IMR-90 (cell line): ENCODE measurements around the gene PCDHGB6. TPM values are rescaled to one million over a fixed set of nuclear protein-coding genes. Genes with fewer than 3 reads are reported as not detected.
A peak's percentile ranks its signal among the peaks of the same experiment; 100 is the strongest.

Experiments
- ATAC-seq: fragments of 200-7000 bp; cut with Tn5 transposase; 2 replicates; pipeline ENCODE4 v1.9.1; 2020; ENCODE audit warnings: low read depth, mild to moderate bottlenecking, moderate library complexity
- BruUV-seq: library from RNA; stranded (reverse); fragments of 400-500 nt; replicated peaks from 2 replicates; lab custom pipeline; 2021; lab: Mats Ljungman, UMichigan
- CTCF ChIA-PET: fragments of 300-600 bp; formaldehyde crosslinking; extraction: SDS; loops from one replicate; lab custom pipeline; 2021; ENCODE audit warnings: antibody characterized with exemption; lab: Yijun Ruan, JAX
- POLR2A ChIA-PET: fragments of 300-600 bp; sonication (Branson Sonifier 250); formaldehyde crosslinking; loops from one replicate; lab custom pipeline; 2022; ENCODE audit warnings: antibody characterized with exemption; ENCODE audit not compliant: unreplicated experiment; lab: Charles Lee
- DNase-seq: peaks from one replicate; pipeline ENCODE4 v3.0.0; 2013
- H2AFZ ChIP-seq: replicated peaks from 2 replicates; pipeline ENCODE3; 2013; ENCODE audit warnings: low read length, mild to moderate bottlenecking; ENCODE audit not compliant: poor library complexity
- H2AK5ac ChIP-seq: 2 replicates; pipeline ENCODE4 v1.6.1; 2013; ENCODE audit warnings: low read depth, low read length, inconsistent platforms
- H2AK9ac ChIP-seq: replicated peaks from 2 replicates; pipeline ENCODE3; 2013; ENCODE audit warnings: mild to moderate bottlenecking, low read depth, low read length, moderate library complexity; ENCODE audit not compliant: poor library complexity
- H2BK120ac ChIP-seq: 2 replicates; pipeline ENCODE4 v1.6.1; 2013; ENCODE audit warnings: low read depth, low read length, inconsistent platforms
- H2BK15ac ChIP-seq: 3 replicates; pipeline ENCODE4 v1.6.1; 2013; ENCODE audit warnings: low read depth, low read length, inconsistent platforms
- H2BK20ac ChIP-seq: 2 replicates; pipeline ENCODE4 v1.6.1; 2013; ENCODE audit warnings: low read depth, mild to moderate bottlenecking, inconsistent platforms, low read length, moderate library complexity
- H2BK5ac ChIP-seq: 2 replicates; pipeline ENCODE4 v1.6.1; 2013; ENCODE audit warnings: mild to moderate bottlenecking, low read depth, low read length, inconsistent platforms; ENCODE audit not compliant: poor library complexity, severe bottlenecking
- H3K14ac ChIP-seq: replicated peaks from 2 replicates; pipeline ENCODE4 v1.6.1; 2013; ENCODE audit warnings: low read depth, low read length, inconsistent platforms
- H3K18ac ChIP-seq: 2 replicates; pipeline ENCODE4 v1.6.1; 2013; ENCODE audit warnings: low read depth, low read length, control low read depth
- H3K23ac ChIP-seq: 2 replicates; pipeline ENCODE4 v1.6.1; 2013; ENCODE audit warnings: low read depth, low read length, inconsistent platforms
- H3K27ac ChIP-seq: 2 replicates; pipeline ENCODE4 v1.5.1; 2013; ENCODE audit warnings: mild to moderate bottlenecking, control low read depth, low read length; ENCODE audit not compliant: insufficient read depth
- H3K27me3 ChIP-seq: 2 replicates; pipeline ENCODE4 v1.6.1; 2013; ENCODE audit warnings: low read length; ENCODE audit not compliant: control insufficient read depth, insufficient read depth
- H3K36me3 ChIP-seq: 2 replicates; pipeline ENCODE4 v1.6.1; 2013; ENCODE audit warnings: low read length, mixed read lengths; ENCODE audit not compliant: control insufficient read depth, insufficient read depth
- H3K4ac ChIP-seq: 2 replicates; pipeline ENCODE4 v1.6.1; 2013; ENCODE audit warnings: low read depth, low read length, inconsistent platforms
- H3K4me1 ChIP-seq: 2 replicates; pipeline ENCODE4 v1.6.1; 2013; ENCODE audit warnings: low read length, mixed read lengths; ENCODE audit not compliant: control insufficient read depth, insufficient read depth
- H3K4me2 ChIP-seq: 2 replicates; pipeline ENCODE4 v1.6.1; 2013; ENCODE audit warnings: low read depth, mild to moderate bottlenecking, control low read depth, low read length, moderate library complexity
- H3K4me3 ChIP-seq: 2 replicates; pipeline ENCODE4 v1.5.1; 2013; ENCODE audit warnings: low read depth, mild to moderate bottlenecking, control low read depth, low read length, moderate library complexity; ENCODE audit not compliant: insufficient read depth
- H3K56ac ChIP-seq: 2 replicates; pipeline ENCODE4 v1.6.1; 2013; ENCODE audit warnings: low read length, inconsistent platforms; ENCODE audit not compliant: insufficient read depth; ENCODE audit errors: extremely low read depth
- H3K79me1 ChIP-seq, 2 experiments: 2 replicates each; pipeline ENCODE4 v1.6.1; 2013; ENCODE audit warnings: low read length in 2 of 2, inconsistent platforms in 1 of 2, low read depth in 1 of 2
- H3K9ac ChIP-seq: 2 replicates; pipeline ENCODE4 v1.6.1; 2013; ENCODE audit warnings: low read depth, low read length, control low read depth
- H3K9me1 ChIP-seq: 2 replicates; pipeline ENCODE4 v1.6.1; 2013; ENCODE audit warnings: low read length, inconsistent platforms; ENCODE audit not compliant: insufficient read depth
- H3K9me3 ChIP-seq: 2 replicates; pipeline ENCODE4 v1.6.1; 2013; ENCODE audit warnings: low read length; ENCODE audit not compliant: control insufficient read depth, insufficient read depth
- H4K20me1 ChIP-seq: 2 replicates; pipeline ENCODE4 v1.6.1; 2013; ENCODE audit warnings: low read length, inconsistent platforms; ENCODE audit not compliant: insufficient read depth
- H4K5ac ChIP-seq: 2 replicates; pipeline ENCODE4 v1.6.1; 2013; ENCODE audit warnings: mild to moderate bottlenecking, low read depth, low read length, control low read depth
- H4K8ac ChIP-seq, 2 experiments: 2 replicates each; pipeline ENCODE4 v1.6.1; 2013; ENCODE audit warnings: low read depth in 2 of 2, low read length in 2 of 2, control low read depth in 1 of 2, inconsistent platforms in 1 of 2
- H4K91ac ChIP-seq: 2 replicates; pipeline ENCODE4 v1.6.1; 2013; ENCODE audit warnings: low read depth, low read length, inconsistent platforms; ENCODE audit not compliant: insufficient read depth
- CTCF ChIP-seq: conservative IDR thresholded peaks from 2 replicates; pipeline ENCODE4 v1.5.1; 2012; ENCODE audit warnings: mild to moderate bottlenecking, low read depth, low read length, improper control_type of control experiment
- NFE2L2 ChIP-seq: fragments of 150-350 bp; IDR thresholded peaks from 2 replicates; pipeline ENCODE4 v1.6.1; 2016; ENCODE audit warnings: low read depth, mild to moderate bottlenecking, low read length
- RAD21 ChIP-seq: IDR thresholded peaks from 2 replicates; pipeline ENCODE4 v1.6.1; 2012; ENCODE audit warnings: low read length, improper control_type of control experiment
- WGBS, 2 experiments: methylation state at CpG; one replicate each; pipeline versions ENCODE4 v1.1.5 to v1.1.7; 2013; ENCODE audit warnings: missing lambda C conversion rate in 2 of 2; ENCODE audit not compliant: insufficient read length in 1 of 2; ENCODE audit errors: extremely low coverage in 2 of 2; 5-methylcytosine and 5-hydroxymethylcytosine counted together
- dilution Hi-C: fragments of 300-500 bp; cut with HindIII; formaldehyde crosslinking; loops from one replicate; pipeline ENCODE4 v1.14.3; 2018; ENCODE audit warnings: low sequenced_read_pairs; ENCODE audit not compliant: unreplicated experiment
- in situ Hi-C: fragments of 300-500 bp; cut with MboI; formaldehyde crosslinking; loops from 3 replicates; pipeline ENCODE4 v1.14.3; 2019; ENCODE audit warnings: low sequenced_read_pairs, inconsistent platforms, mixed read lengths
- intact Hi-C: fragments of 100-400 bp; cut with micrococcal nuclease; formaldehyde crosslinking; loops from 2 replicates; pipeline ENCODE4 v1.10.0; 2022
- polyA plus RNA-seq, 3 experiments: library from polyadenylated mRNA; depleted of rRNA; stranded (reverse); fragments of >200 nt; gene quantifications; 2 replicates each; pipeline ENCODE4 v1.2.3, GENCODE V29; 2012; ENCODE audit warnings: low replicate concordance in 1 of 3
- total RNA-seq: library from RNA; depleted of rRNA; stranded (reverse); fragments of >200 nt; gene quantifications from 2 replicates; pipeline ENCODE4 v1.2.3, GENCODE V29; 2012
- TF ChIP-seq, protein P1 (sequence below): fragments of 150-350 bp; IDR thresholded peaks from 2 replicates; pipeline ENCODE4 v1.6.1; 2017; ENCODE audit warnings: mild to moderate bottlenecking, antibody characterized with exemption, low read length, low read depth

Gene PCDHGB6
- total and polyA plus RNA-seq, 2 of the 4 experiments (the other 2 are of a cell fraction): 1.4 to 2.2 TPM

- Histone ChIP-seq H3K14ac (peak within 1 kb of the TSS; percentile 90), H3K36me3 (peaks cover 3% of the 10 kb centered on the region; the same call in 1 of the 2 replicates), H3K27ac (peak within 1 kb of the TSS; percentile 73), H3K79me1 (peaks cover 0 to 6% of the 10 kb centered on the region in 2 experiments; a peak in 1 of 4 replicates), H3K4me2 (peak within 1 kb of the TSS; percentile 64), H3K9me1 (no peaks in the 10 kb centered on the region), H2BK5ac (peak within 1 kb of the TSS; percentile 61), H3K9ac (peak within 1 kb of the TSS; percentile 94), H4K5ac (peak within 1 kb of the TSS; percentile 84), H3K27me3 (no peaks in the 10 kb centered on the region), H3K56ac (peak within 1 kb of the TSS; percentile 90), H2BK15ac (0 out of 3 replicates have a peak within 1 kb of the TSS, but pooled peaks have one; percentile 66), H4K20me1 (no peaks in the 10 kb centered on the region), H3K4me1 (no peaks in the 10 kb centered on the region), H2AFZ (peak within 1 kb of the TSS; percentile 93), H3K4ac (peak within 1 kb of the TSS; percentile 94), H2BK20ac (peak within 1 kb of the TSS; percentile 69; the same call in 1 of the 2 replicates), H3K18ac (0 out of 2 replicates have a peak within 1 kb of the TSS, but pooled peaks have one; percentile 65), H4K91ac (peak within 1 kb of the TSS; percentile 76; the same call in 1 of the 2 replicates), H2BK120ac (peak within 1 kb of the TSS; percentile 65), H3K23ac (peak within 1 kb of the TSS; percentile 85), H4K8ac (peak within 1 kb of the TSS; percentile 58 to 96; a peak in 3 of 4 replicates), H3K4me3 (peak within 1 kb of the TSS; percentile 83), H3K9me3 (peaks cover 26% of the 10 kb centered on the region), H2AK9ac (peak within 1 kb of the TSS; percentile 72), H2AK5ac (no peak within 1 kb of the TSS)
- TF ChIP-seq RAD21 (peak; percentile 48), NFE2L2 (no peak), CTCF (peak; percentile 54)
- TF ChIP-seq, protein P1, sequence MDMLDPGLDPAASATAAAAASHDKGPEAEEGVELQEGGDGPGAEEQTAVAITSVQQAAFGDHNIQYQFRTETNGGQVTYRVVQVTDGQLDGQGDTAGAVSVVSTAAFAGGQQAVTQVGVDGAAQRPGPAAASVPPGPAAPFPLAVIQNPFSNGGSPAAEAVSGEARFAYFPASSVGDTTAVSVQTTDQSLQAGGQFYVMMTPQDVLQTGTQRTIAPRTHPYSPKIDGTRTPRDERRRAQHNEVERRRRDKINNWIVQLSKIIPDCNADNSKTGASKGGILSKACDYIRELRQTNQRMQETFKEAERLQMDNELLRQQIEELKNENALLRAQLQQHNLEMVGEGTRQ: no peak
- ATAC-seq (peak; percentile 89), DNase-seq (peak; percentile 57)
- dilution Hi-C loops (no loop called here), intact Hi-C loops (loop anchor here (1.0 kb wide), 1 partner anchor 176 kb away; no protein-coding TSS in a partner anchor), in situ Hi-C loops (no loop called here)
- WGBS, 2 experiments: 9% methylated on average over 4 of the region's 37 CpGs; no CpG with 5 or more reads in 1 of the 2 experiments
- ChIA-PET POLR2A (no interaction called here), CTCF (no interaction called here)
- no TSS peak for BruUV-seq
Measured at GRCh38 chr5:141382469-141383294, 25.1 kb upstream of the PCDHGB6 start, which contains the start of gene PCDHGA7. TSS of gene PCDHGA7 (plus strand) at chr5:141382742. CDS start at chr5:141382900, 158 bp downstream.
